ENCODE data around the gene BEND7.

The BEND7 gene

DNA sequence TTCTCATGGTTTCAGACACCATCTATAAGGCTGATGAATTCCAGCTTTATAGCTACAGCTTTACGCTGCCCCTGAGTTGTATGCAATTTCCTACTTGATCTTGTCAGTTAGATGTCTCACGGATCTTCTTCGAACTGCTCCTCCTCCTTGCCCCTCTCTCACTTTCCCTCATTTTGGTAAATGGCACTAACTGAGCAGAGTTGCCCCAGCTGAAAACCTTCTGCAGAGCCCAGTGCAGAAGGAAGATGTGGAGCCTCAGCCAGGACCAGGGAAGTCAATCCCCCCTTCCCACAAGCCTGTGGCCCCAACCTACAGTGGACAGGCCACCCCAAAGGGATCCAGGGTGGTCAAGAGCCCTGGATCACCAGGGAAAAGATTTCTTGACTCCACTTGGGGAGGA, 131.8 kb downstream of the BEND7 start:
- Histone ChIP-seq H3K36me3 (ENCODE audit: insufficient read depth, low read length) (no peaks in the 10 kb centered on the region), H3K27me3 (ENCODE audit: insufficient read depth, low read length) (no peaks in the 10 kb centered on the region), H3K9me3 (ENCODE audit: low read length) (no peaks in the 10 kb centered on the region), H3K4me1 (ENCODE audit: insufficient read depth, low read length) (no peaks in the 10 kb centered on the region), H3K4me3 (ENCODE audit: low read length) (no peak overlapping the region), H2AFZ (ENCODE audit: low read depth, low read length) (no peak overlapping the region)

DNA sequence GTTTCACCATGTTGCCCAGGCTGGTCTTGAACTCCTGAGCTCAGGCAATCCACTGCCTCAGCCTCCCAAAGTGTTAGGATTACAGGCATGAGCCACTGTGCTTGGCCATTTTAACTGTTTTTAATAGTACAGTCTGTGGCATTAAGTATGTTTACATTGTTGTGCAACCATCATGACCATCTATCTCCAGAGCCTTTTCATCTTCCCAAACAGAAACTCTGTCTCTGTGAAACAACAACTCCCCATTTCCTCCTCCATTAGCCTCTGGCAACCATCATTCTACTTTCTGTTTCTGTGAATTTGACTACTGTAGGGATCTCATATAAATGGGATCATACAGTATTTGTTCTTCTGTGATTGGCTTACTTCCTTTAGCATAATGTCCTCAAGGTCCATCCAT, 132.4 kb downstream of the BEND7 start:
- no peaks in the 10 kb centered on the region for H3K9me3 ChIP-seq (ENCODE audit: low read length)
- no peak overlapping the region for H3K4me3 ChIP-seq (ENCODE audit: low read length)
- H2AFZ ChIP-seq (ENCODE audit: low read depth, low read length): no peak overlapping the region
- H3K27me3 ChIP-seq (ENCODE audit: insufficient read depth, low read length): no peaks in the 10 kb centered on the region
- H3K4me1 ChIP-seq (ENCODE audit: insufficient read depth, low read length): no peaks in the 10 kb centered on the region
- H3K36me3 ChIP-seq (ENCODE audit: insufficient read depth, low read length): no peaks in the 10 kb centered on the region

DNA sequence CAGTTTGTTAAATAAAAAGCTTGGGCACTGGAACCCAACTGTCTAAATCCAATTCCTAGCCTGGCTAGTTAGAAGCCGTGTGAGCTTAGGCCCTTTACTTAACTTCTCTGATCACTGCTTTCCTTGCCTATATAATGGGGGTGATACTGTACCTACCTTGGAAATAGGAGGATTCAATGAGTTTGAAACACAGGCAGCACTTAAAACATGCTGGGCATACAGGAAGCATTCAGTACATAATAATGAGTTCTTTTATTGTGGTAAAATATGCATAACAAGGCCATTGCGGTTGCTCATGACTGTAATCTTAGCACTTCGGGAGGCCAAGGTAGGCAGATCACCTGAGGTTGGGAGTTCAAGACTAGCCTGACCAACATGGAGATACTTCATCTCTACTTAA, 133.3 kb downstream of the BEND7 start:
- Histone ChIP-seq H3K27me3 (ENCODE audit: insufficient read depth, low read length) (no peaks in the 10 kb centered on the region), H2AFZ (ENCODE audit: low read depth, low read length) (no peak overlapping the region), H3K4me1 (ENCODE audit: insufficient read depth, low read length) (no peaks in the 10 kb centered on the region), H3K4me3 (ENCODE audit: low read length) (no peak overlapping the region), H3K36me3 (ENCODE audit: insufficient read depth, low read length) (no peaks in the 10 kb centered on the region), H3K9me3 (ENCODE audit: low read length) (no peaks in the 10 kb centered on the region)

DNA sequence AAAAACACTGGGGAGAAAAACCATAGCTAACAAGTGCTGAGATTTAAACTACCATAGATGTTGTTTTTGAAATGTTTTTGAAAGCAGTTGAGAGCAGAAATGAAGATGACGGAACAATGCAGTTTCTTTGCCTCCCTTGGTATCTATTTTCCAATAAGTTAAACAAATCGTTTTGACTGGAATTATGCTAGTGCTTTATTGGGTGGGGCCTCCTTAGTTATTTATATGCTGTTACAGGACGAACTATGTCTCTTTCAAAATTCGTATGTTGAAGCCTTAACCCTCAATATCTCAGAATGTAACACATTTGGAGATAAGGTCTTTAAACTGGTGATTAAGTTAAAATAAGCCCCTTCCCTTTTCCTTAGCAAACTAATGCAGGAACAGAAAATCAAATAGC, 135.2 kb downstream of the BEND7 start:
- Histone ChIP-seq H2AFZ (ENCODE audit: low read depth, low read length) (no peak overlapping the region), H3K4me3 (ENCODE audit: low read length) (no peak overlapping the region), H3K27me3 (ENCODE audit: insufficient read depth, low read length) (no peaks in the 10 kb centered on the region), H3K4me1 (ENCODE audit: insufficient read depth, low read length) (no peaks in the 10 kb centered on the region), H3K9me3 (ENCODE audit: low read length) (no peaks in the 10 kb centered on the region), H3K36me3 (ENCODE audit: insufficient read depth, low read length) (no peaks in the 10 kb centered on the region)

DNA sequence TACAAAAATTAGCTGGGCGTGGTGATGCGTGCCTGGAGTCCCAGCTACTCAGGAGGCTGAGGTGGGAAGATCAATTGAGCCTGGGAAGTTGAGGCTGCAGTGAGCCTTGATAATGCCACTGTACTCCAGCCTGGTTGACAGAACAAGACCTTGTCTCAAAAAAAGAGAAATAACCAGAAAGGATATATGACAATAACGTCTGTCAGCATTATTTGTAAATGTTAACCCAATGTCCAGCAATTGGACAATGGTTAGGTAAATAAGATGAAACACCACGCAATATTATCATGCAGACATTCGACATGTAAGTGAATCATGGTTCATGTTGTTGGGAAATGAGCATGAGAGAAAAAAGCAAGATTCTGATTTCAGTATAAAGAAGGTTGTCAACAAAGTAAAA, 136.1 kb downstream of the BEND7 start:
- Histone ChIP-seq H3K4me3 (ENCODE audit: low read length) (no peak overlapping the region), H3K36me3 (ENCODE audit: insufficient read depth, low read length) (no peaks in the 10 kb centered on the region), H3K27me3 (ENCODE audit: insufficient read depth, low read length) (no peaks in the 10 kb centered on the region), H3K9me3 (ENCODE audit: low read length) (no peaks in the 10 kb centered on the region), H2AFZ (ENCODE audit: low read depth, low read length) (no peak overlapping the region), H3K4me1 (ENCODE audit: insufficient read depth, low read length) (no peaks in the 10 kb centered on the region)

All from neuron (in vitro differentiated cells).